ENCODE data around the gene CEMIP.

GRCh38 chr15:80785335-80785734 lies 6.2 kb downstream of the CEMIP start:
- TF ChIP-seq CTCF (IDR thresholded peaks at IDR 0.05; ENCODE audit: low read length), result no peak
- no peak for TF ChIP-seq EZH2phosphoT487 (IDR thresholded peaks at IDR 0.05; ENCODE audit: low read length)

All from MM.1S (cell line).